ENCODE data around the gene EIF3K.

Gene EIF3K

GRCh38 chr19:38676023-38676877 lies 57.3 kb downstream of the EIF3K start:
- DNase-seq (ENCODE audit: low read depth) = peak; percentile 54
- H3K4me3 ChIP-seq (ENCODE audit: low read length) = no peak overlapping the region

GRCh38 chr19:38676878-38677646 lies 58.1 kb downstream of the EIF3K start:
- no peak for TF ChIP-seq CTCF (conservative IDR thresholded peaks at IDR 0.05; ENCODE audit: low read length)
- DNase-seq (ENCODE audit: low read depth) = no peak
- H3K4me3 ChIP-seq (ENCODE audit: low read length) = no peak overlapping the region

More at GRCh38 chr19:38676023-38676877, 57.3 kb downstream of the EIF3K start:
- TF ChIP-seq CTCF (conservative IDR thresholded peaks at IDR 0.05; ENCODE audit: low read length) = no peak

GRCh38 chr19:38678217-38678890 lies 59.4 kb downstream of the EIF3K start:
- H3K4me3 ChIP-seq (ENCODE audit: low read length) = no peak overlapping the region
- no peak for TF ChIP-seq CTCF (conservative IDR thresholded peaks at IDR 0.05; ENCODE audit: low read length)
- no peak for DNase-seq (ENCODE audit: low read depth)

GRCh38 chr19:38678891-38679494 lies 60.0 kb downstream of the EIF3K start:
- no peak for DNase-seq (ENCODE audit: low read depth)
- H3K4me3 ChIP-seq (ENCODE audit: low read length) = no peak overlapping the region
- no peak for TF ChIP-seq CTCF (conservative IDR thresholded peaks at IDR 0.05; ENCODE audit: low read length)

- peak; percentile 56 for DNase-seq (ENCODE audit: low read depth)
- no peak overlapping the region for H3K4me3 ChIP-seq (ENCODE audit: low read length)
- TF ChIP-seq CTCF (conservative IDR thresholded peaks at IDR 0.05; ENCODE audit: low read length) = no peak
Observed at GRCh38 chr19:38679839-38680238, 60.9 kb downstream of the EIF3K start.

- no peak for DNase-seq (ENCODE audit: low read depth)
- no peak overlapping the region for H3K4me3 ChIP-seq (ENCODE audit: low read length)
- no peak for TF ChIP-seq CTCF (conservative IDR thresholded peaks at IDR 0.05; ENCODE audit: low read length)
Observed at GRCh38 chr19:38682195-38682867, 63.3 kb downstream of the EIF3K start.

Data from AG10803 (cell line).